Skeletal muscle satellite cell (primary cell): ENCODE measurements around the gene IGSF3.

ENCODE experiments used
- H3K27me3 ChIP-seq: 2 replicates; pipeline ENCODE4 v1.7.0; 2013; ENCODE audit warnings: low read length; ENCODE audit not compliant: control insufficient read depth, insufficient read depth
- H3K36me3 ChIP-seq: 2 replicates; pipeline ENCODE4 v1.7.0; 2013; ENCODE audit warnings: mild to moderate bottlenecking, control low read depth, low read length; ENCODE audit not compliant: insufficient read depth
- H3K4me1 ChIP-seq: 2 replicates; pipeline ENCODE4 v1.7.0; 2013; ENCODE audit warnings: low read length; ENCODE audit not compliant: control insufficient read depth, insufficient read depth
- H3K4me2 ChIP-seq: 2 replicates; pipeline ENCODE4 v1.7.0; 2013; ENCODE audit warnings: mild to moderate bottlenecking, low read length
- H3K4me3 ChIP-seq: 2 replicates; pipeline ENCODE4 v1.7.0; 2013; ENCODE audit warnings: low read length
- H3K9ac ChIP-seq: 2 replicates; pipeline ENCODE4 v1.7.0; 2013; ENCODE audit warnings: mild to moderate bottlenecking, low read depth, low read length, moderate library complexity
- H3K9me3 ChIP-seq: replicated peaks from 2 replicates; pipeline ENCODE4 v1.7.0; 2013; ENCODE audit warnings: mild to moderate bottlenecking, control low read depth, low read length

Gene IGSF3

GRCh38 chr1:116578581-116578980 is 89.0 kb downstream of the IGSF3 start:
- H3K4me1 ChIP-seq, result peaks cover 4% of the 10 kb centered on the region
- no peak overlapping the region for H3K9ac ChIP-seq
- H3K36me3 ChIP-seq, result no peaks in the 10 kb centered on the region
- H3K4me3 ChIP-seq, result no peak overlapping the region
- no peaks in the 10 kb centered on the region for H3K9me3 ChIP-seq
- no peak overlapping the region for H3K4me2 ChIP-seq
- H3K27me3 ChIP-seq, result peaks cover 20% of the 10 kb centered on the region

DNA sequence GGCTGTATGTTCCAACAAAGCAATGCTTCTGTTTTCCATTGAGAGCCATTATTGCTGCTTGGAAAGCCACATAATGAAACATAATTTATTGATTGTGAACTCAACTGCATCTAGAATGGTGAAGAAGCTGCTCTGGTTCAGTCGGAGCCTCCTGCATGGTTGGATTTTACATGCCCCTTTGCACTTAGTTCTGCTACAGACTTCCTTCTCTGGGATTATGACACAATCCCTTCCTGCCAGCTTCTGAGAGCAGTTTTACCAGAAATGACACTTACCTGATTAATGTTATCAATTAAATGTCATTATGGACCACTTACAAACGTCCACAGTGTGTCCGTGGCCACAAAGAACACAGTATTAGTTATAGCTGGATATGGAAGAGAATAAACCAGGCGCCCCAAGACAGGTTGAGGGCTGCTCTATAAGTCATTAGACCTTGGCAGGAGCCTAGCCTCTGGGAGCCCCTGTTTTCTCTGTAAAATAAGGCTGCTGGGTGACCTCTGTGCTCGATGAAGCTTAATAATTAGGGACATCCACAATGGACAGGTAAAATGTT is 89.7 kb downstream of the IGSF3 start:
- no peak overlapping the region for H3K9ac ChIP-seq
- no peak overlapping the region for H3K4me3 ChIP-seq
- peaks cover 17% of the 10 kb centered on the region for H3K27me3 ChIP-seq
- no peaks in the 10 kb centered on the region for H3K36me3 ChIP-seq
- no peak overlapping the region for H3K4me2 ChIP-seq
- H3K9me3 ChIP-seq, result no peaks in the 10 kb centered on the region
- peaks cover 4% of the 10 kb centered on the region for H3K4me1 ChIP-seq

DNA sequence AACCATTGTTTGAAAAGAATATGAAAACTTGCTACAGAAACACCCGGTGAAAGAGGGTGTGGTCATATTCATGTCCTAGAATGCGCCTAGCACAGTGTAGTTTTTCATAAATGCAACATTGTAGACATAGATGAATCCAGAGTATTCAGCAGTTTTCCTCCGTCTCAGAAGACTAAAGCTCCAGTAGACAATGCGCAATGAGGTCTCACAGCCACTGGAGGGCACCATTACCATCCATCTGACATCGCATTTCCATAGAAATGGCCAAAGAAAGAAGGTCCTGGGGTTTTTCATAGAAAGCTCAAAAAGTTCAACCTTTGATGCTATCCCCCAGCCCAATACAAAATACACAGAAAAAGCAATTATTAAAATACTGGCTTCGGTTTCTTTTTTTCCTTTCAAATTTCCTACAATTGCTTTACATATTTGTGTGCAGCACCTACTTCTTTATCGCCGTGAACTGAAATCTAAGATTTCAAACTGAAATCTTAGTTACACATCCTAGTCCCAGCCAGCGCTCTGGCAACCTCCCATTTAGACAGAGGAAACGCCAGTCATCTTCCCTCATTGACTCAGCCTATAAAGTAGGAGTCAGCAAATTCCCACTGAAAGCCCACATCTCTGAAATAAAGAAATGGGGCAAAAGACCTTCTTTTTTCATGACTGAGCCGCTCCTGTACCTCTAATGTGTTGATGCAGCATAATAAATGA is 92.8 kb downstream of the IGSF3 start:
- peaks cover 14% of the 10 kb centered on the region for H3K4me1 ChIP-seq
- no peaks in the 10 kb centered on the region for H3K36me3 ChIP-seq
- H3K9ac ChIP-seq, result no peak overlapping the region
- peaks cover 17% of the 10 kb centered on the region for H3K27me3 ChIP-seq
- peak overlapping the region; percentile 41 for H3K4me2 ChIP-seq
- H3K4me3 ChIP-seq, result no peak overlapping the region
- no peaks in the 10 kb centered on the region for H3K9me3 ChIP-seq

DNA sequence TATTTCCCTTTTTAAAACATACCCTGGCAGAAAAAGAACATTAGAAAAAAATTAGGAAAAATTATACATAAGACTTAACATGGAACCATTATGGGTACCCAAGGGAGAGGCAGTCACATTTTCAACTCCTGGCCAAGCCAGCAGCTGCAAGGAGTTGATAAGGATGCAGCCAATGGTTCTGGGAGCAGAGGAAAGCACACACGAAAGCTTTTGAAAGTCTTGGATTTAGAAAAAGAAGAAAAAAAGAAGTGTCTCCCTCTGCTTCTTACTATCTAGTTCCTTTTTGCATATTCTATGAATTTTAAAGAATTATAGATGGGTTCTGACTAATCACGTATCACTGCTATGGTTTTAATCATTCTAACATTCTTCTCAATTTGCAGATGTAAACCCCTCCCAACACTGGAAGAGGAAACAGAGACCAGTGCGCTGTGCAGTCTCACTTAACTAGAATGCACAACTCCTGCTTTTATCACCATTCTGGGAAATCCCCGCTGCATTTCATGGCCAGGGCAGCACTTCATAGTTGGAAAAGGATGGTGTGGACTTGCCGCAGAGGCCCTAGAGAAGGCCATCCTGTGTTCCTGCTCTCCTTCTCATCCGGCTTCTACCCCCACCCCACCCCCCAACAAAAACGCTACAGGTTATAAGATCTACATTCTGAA is 94.0 kb downstream of the IGSF3 start:
- H3K9me3 ChIP-seq, result no peaks in the 10 kb centered on the region
- H3K36me3 ChIP-seq, result no peaks in the 10 kb centered on the region
- no peak overlapping the region for H3K4me3 ChIP-seq
- H3K4me2 ChIP-seq, result no peak overlapping the region
- peaks cover 17% of the 10 kb centered on the region for H3K27me3 ChIP-seq
- no peak overlapping the region for H3K9ac ChIP-seq
- H3K4me1 ChIP-seq, result peaks cover 16% of the 10 kb centered on the region

DNA sequence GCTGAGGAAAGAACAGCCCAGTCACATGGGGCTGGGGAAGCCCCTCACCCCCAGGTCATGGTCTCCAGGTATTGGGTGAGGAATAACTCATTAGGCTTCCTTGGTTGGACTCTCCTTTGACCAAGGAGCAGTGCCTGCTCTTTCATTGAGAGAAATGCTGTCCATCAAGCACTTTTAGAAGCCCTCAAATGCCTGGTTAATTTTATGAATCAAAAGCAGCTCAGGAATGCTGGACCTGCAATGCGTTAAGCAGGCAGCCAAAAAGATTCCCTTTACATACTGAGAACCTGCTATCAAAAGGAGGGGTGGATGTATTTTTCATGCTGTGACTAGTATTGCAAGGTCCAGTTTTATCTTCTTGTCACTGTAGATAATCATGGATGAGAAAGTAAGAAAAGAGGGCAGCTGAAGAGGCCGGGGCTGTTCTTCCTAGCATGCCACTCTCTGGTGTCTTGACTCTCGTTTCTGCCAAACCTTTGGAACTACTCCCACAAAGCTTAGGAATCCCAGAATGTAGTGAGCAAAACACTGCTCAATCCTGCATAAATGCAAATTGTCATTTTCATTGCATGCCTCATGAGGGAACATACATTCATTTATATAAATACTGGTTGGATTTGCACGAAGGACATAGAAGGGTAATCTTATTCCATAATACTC is 94.6 kb downstream of the IGSF3 start:
- Histone ChIP-seq H3K4me2 (no peak overlapping the region), H3K4me3 (no peak overlapping the region)

GRCh38 chr1:116572099-116572498 is 95.4 kb downstream of the IGSF3 start:
- Histone ChIP-seq H3K4me1 (peaks cover 20% of the 10 kb centered on the region), H3K9ac (no peak overlapping the region), H3K4me2 (no peak overlapping the region), H3K27me3 (peaks cover 9% of the 10 kb centered on the region), H3K36me3 (no peaks in the 10 kb centered on the region), H3K9me3 (no peaks in the 10 kb centered on the region), H3K4me3 (no peak overlapping the region)

More for the DNA sequence above, 94.6 kb downstream of the IGSF3 start:
- H3K9ac ChIP-seq, result no peak overlapping the region
- H3K9me3 ChIP-seq, result no peaks in the 10 kb centered on the region
- H3K36me3 ChIP-seq, result no peaks in the 10 kb centered on the region
- peaks cover 15% of the 10 kb centered on the region for H3K27me3 ChIP-seq
- H3K4me1 ChIP-seq, result peaks cover 20% of the 10 kb centered on the region

DNA sequence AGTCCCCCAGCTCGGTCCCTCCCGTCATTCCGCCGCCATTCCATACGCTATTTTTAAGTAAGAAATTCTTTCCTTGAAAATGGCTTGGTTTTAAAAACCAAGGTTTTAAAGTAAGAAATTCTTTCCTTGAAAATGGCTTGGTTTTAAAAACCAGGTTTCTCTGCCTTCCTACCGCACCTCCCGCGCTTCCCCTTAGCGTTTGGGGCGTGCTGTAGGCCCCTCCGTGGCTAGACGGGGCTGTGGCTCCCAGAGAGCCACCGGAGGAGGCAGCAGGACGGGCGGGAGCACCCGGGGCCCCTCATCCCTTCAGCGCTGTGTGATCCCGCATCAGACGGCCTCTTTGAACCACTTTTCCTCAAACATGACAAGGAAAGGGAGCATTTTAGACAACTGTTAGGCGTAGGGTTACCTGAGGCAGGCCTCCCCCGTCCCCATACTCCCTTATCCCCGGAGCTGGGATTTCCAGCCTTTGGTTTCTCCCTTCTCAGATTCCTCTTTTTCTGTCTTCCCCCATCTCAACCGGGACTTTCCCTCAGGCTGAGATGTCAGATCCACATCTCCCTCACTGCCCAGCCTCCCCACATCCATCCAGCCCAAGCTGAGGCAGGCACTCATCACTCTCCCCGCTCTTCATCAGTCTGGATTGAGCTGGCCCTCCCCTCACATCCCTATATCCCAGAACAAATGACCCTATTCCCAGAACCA is 96.2 kb downstream of the IGSF3 start:
- peaks cover 7% of the 10 kb centered on the region for H3K27me3 ChIP-seq
- peaks cover 21% of the 10 kb centered on the region for H3K4me1 ChIP-seq
- peak overlapping the region; percentile 80 for H3K4me2 ChIP-seq
- peak overlapping the region; percentile 87 for H3K4me3 ChIP-seq
- H3K9ac ChIP-seq, result peak overlapping the region; percentile 91
- H3K36me3 ChIP-seq, result no peaks in the 10 kb centered on the region
- no peaks in the 10 kb centered on the region for H3K9me3 ChIP-seq

- Histone ChIP-seq H3K4me3 (peak within 1 kb of the TSS; percentile 87), H3K4me1 (peaks cover 29% of the 10 kb centered on the region), H3K36me3 (no peaks in the 10 kb centered on the region), H3K9ac (peak within 1 kb of the TSS; percentile 91), H3K9me3 (no peaks in the 10 kb centered on the region), H3K27me3 (peaks cover 3% of the 10 kb centered on the region), H3K4me2 (peak within 1 kb of the TSS; percentile 80)
These were observed 96.9 kb downstream of the IGSF3 start, which contains the start of gene CD58 for GRCh38 chr1:116570358-116571214. TSS of gene CD58 (minus strand) at chr1:116571026. CDS start at chr1:116570972, 54 bp downstream.

- peak overlapping the region; percentile 91 for H3K9ac ChIP-seq
- H3K4me2 ChIP-seq, result peak overlapping the region; percentile 80
- no peaks in the 10 kb centered on the region for H3K9me3 ChIP-seq
- H3K36me3 ChIP-seq, result no peaks in the 10 kb centered on the region
- peak overlapping the region; percentile 87 for H3K4me3 ChIP-seq
- H3K4me1 ChIP-seq, result peaks cover 31% of the 10 kb centered on the region
- H3K27me3 ChIP-seq, result no peaks in the 10 kb centered on the region
These were observed 97.7 kb downstream of the IGSF3 start for GRCh38 chr1:116569776-116570357.

- no peaks in the 10 kb centered on the region for H3K27me3 ChIP-seq
- peaks cover 29% of the 10 kb centered on the region for H3K4me1 ChIP-seq
- H3K36me3 ChIP-seq, result no peaks in the 10 kb centered on the region
- no peak overlapping the region for H3K4me3 ChIP-seq
- H3K9ac ChIP-seq, result no peak overlapping the region
- no peak overlapping the region for H3K4me2 ChIP-seq
- no peaks in the 10 kb centered on the region for H3K9me3 ChIP-seq
These were observed 98.2 kb downstream of the IGSF3 start for GRCh38 chr1:116569381-116569670.
